Measurements from ENCODE around the gene RANGAP1.

The RANGAP1 gene

GRCh38 chr22:41285820-41286638 lies at the start of gene RANGAP1:
TSS of gene RANGAP1 (minus strand) at chr22:41286187. CDS start at chr22:41281044, 5,143 bp downstream.
- DNase-seq (ENCODE audit: low read depth in 3 of 3, low spot score in 1 of 3), result peak; percentile 91 to 95 (median 93)

DNA sequence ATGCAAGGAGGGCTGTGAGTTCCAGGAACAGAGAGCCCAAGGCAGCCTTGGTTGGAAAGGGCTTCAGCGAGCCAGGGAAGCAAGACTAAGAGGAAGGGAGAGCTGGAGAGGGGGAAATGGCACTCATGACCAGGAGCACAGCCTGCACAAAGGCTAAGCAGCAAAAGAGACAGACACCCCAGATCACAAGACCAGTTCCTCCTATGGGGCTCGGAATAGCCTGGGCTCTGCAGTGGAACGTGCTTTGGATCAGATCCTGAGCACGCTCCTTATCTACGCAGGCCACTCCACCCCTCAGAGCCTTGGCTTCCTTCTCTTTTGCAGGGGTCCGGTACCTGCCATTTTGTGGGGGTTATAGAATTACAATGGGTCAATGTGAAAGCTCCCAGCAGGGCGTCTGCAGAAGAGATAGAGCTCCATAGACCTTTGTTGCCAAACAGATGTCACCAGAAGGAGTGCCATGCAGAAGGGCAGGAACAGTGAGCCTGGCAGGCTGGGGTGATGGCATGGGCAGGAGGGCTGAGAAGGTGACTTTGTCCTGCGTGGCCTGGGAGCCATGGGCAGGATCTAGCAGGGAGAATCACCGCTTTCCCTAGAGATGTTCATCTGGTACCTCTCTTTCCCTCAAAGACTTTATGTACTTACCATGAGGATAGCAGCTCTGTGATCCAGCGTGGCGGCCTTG lies 49.1 kb upstream of the RANGAP1 start:
- DNase-seq (ENCODE audit: low read depth in 3 of 3, low spot score in 1 of 3), result no peak

GRCh38 chr22:41334215-41334614 lies 48.2 kb upstream of the RANGAP1 start:
- no peak for DNase-seq (ENCODE audit: low read depth in 3 of 3, low spot score in 1 of 3)

GRCh38 chr22:41333806-41334205 lies 47.8 kb upstream of the RANGAP1 start:
- DNase-seq (ENCODE audit: low read depth in 3 of 3, low spot score in 1 of 3), result no peak

DNA sequence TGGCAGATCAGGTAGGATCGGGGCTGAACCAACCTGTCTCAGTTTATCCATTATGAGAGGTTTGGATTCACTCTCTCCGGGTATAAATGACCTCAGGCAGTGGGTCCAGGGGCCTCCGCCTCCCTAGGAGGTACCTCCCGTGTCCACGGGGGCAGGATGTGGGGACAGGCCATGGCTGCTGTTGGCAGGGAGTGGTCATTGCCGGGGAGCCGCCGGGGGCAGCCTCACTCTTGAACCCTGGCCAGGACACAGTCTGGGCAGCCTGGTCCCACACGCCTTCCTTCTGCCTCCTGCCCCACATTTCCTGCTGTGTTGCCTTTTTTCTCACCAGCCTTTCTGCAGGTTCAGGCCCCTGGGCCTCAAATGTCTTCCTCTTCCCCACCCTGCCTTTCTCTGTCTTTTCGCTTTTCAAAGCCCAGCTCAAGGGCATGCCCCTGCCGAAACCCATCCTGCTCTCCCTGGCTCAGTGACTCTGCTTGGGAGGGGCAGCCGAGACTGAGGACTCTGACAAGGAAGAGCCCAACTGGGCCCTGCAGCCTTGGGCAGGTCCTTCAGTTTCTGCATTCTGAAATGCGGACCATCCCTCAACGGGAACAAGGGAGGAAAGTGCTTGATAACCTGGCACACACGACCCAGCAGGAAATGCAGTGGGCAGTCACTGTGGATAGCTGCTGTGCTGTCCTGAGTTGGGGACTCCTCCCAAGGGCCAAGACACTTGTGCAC lies 46.4 kb upstream of the RANGAP1 start:
- DNase-seq (ENCODE audit: low read depth in 3 of 3, low spot score in 1 of 3), result no peak

DNA sequence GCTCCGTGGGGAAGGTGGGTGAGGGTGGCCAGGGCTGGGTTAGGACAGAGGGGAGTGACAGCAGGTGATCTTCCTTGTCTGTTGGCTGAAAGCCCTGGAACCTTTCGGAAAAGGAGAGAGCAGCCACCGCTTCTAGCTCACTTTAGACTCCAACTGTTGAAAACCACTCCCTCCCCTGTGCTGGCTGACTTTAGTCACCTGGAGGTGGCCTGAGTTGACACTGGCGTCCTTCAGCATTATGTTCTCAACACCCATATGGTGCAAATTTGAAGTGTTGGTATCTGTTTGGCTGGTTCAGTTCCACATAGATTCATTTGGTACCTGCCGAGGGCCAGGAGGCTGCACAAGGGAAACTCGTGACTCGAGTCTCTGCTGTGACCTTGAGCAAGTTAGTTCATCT lies 44.2 kb upstream of the RANGAP1 start:
- DNase-seq (ENCODE audit: low read depth in 3 of 3, low spot score in 1 of 3), result no peak

DNA sequence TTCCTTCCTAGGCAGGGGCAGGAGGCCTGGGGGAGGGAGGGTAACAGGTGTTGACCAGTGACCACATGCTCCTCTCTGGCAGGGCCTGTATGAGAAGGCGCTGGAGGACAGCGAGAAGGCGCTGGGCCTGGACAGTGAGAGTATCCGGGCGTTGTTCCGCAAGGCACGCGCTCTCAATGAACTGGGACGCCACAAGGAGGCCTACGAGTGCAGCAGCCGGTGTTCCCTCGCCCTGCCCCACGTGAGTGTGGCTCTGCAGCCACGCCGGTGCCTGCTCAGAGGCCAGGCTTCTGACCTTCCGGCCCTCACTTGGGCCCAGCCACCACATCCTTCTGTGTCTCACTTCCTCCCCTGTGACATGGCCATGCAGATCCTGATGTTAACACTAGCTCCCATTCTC lies 41.1 kb upstream of the RANGAP1 start:
- no peak for DNase-seq (ENCODE audit: low read depth in 3 of 3, low spot score in 1 of 3)

DNA sequence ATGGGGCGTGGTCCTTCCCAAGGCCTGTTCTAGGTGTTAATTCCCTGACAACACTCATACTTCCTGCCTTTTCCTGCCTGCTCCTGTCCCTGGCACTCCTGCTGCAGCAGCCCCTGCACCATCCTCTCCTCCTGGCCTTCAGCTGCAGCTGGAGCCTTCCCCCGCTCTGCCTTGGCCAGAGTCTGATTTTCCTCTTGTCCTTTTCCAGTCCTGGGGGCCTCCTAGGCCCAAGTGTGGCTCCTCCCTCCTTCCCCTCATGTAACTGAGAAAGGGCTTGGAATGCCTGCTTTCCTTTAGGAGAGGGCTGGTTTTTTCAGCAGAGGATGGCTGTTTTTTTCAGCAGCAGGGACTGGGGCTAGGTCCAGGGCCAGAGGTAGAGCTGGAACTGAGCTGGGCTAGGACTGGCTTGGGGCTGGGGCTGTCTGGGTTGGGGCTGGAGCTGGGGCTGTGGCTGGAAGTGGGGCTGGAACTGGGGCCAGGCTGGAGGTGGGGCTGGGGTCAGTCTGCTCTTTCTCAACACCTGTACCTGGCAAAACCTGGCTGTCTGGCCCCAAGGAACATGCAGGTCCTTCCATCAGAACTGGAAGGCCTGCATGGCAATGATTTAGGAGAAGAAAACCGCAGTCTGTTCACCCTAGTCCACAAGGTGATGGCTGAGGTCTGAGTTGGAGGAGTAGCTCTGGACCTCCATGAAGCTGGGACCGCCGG lies 39.0 kb upstream of the RANGAP1 start:
- no peak for DNase-seq (ENCODE audit: low read depth in 3 of 3, low spot score in 1 of 3)

DNA sequence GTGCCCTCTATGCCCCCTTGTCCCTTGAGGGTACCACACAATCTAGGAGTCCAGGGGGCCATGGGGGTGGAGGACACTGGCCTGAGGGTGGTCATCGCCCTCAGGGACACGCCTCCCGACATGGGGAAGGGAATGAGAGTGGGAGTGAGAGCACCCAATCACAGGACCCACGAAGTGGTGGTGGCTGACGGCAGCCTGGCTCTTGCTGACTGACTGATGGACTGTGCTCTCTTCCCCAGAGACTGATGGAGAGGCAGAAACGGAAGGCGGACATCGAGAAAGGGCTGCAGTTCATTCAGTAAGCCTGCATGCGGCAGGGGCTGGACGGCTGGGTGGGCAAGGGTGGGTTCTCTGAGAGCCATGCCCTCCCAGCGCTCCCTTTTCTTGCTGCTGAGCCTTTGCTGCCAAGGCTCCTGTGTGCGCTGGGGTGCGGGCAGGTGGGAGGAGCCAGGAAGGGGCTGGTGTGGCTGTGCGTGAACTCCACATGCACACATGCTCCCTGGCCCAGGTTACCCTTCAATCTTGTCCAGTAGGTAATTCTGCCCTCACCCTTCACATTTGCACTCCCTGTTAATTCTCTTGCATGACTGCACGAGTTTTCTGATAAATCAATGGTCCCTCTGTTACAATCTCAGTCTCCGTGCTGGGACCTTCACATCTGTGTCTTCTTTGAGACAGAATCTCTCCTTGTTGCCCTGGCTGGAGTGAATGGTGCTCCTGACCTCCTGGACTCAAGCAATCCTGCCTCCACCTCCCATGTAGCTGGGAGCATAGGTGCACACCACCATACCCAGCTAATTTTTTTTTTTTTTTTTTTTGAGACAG lies 34.6 kb upstream of the RANGAP1 start:
- DNase-seq (ENCODE audit: low read depth in 3 of 3, low spot score in 1 of 3), result no peak

GRCh38 chr22:41315586-41315985 lies 29.6 kb upstream of the RANGAP1 start:
- DNase-seq (ENCODE audit: low read depth in 3 of 3, low spot score in 1 of 3), result no peak

- DNase-seq (ENCODE audit: low read depth in 3 of 3, low spot score in 1 of 3), result no peak
Observed at GRCh38 chr22:41314821-41315220, 28.8 kb upstream of the RANGAP1 start.

DNA sequence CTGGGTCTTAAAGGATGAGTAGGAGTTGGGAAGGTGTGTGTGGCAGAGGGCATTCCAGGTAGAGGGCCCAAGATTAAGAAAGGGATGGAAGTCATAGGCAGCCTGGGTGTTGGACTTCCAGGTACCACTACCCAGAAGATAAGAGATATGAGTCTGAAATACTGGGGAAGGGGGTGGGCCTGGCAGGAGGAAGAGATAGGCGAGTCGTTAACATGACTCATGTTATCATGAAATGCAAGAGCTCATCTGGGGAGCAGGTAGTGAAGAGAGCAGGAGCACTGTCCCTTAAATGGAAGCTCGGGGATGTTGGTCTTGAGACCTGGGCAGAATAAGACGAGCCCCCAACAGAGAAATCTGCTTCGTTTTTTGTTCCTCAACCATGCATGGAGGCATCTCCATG lies 25.5 kb upstream of the RANGAP1 start:
- DNase-seq (ENCODE audit: low read depth in 3 of 3, low spot score in 1 of 3), result no peak

- DNase-seq (ENCODE audit: low read depth in 3 of 3, low spot score in 1 of 3), result no peak
Observed at GRCh38 chr22:41310336-41310735, 24.3 kb upstream of the RANGAP1 start.

DNA sequence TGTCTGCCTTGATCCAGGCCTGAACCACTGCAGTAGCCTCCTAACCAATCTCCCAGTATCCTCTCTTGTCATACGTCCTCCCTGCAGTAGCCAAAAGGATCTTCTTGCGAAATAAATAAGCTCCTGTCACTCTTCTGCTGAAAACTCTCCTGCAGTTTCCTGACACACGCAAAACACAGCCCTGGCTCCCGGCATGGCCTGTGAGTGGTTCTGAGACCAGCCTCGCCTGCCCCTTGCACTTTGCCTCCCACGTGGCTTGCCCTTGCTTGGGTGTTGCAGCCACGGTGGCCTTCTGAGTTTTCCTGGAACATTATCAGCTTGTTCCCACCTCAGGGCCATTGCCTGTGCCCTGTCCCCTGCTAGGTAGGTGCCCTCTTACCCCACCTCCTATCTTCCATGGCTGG lies 22.6 kb upstream of the RANGAP1 start:
- no peak for DNase-seq (ENCODE audit: low read depth in 3 of 3, low spot score in 1 of 3)

- DNase-seq (ENCODE audit: low read depth in 3 of 3, low spot score in 1 of 3), result no peak
Observed at GRCh38 chr22:41308054-41308453, 22.1 kb upstream of the RANGAP1 start.

DNA sequence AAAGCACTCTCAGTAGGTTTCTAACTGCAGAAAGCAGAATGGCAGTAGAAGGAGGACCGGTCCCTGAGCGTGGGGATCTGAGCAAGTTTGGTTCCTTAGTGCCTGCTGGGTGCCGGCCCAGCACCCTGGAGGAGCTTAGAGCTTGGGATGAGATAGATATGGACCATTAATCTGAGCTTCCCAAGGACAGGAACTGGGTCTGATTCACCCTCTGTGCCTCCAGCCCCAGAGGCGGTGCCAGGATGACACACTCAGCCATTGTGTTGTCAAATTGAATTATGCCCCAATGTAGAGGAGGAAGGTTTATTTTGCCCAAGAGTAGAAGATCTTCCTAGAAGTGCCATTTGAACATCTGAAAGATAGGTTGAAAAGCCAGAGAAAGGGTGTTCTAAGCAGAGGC lies 19.7 kb upstream of the RANGAP1 start:
- DNase-seq (ENCODE audit: low read depth in 3 of 3, low spot score in 1 of 3), result no peak

DNA sequence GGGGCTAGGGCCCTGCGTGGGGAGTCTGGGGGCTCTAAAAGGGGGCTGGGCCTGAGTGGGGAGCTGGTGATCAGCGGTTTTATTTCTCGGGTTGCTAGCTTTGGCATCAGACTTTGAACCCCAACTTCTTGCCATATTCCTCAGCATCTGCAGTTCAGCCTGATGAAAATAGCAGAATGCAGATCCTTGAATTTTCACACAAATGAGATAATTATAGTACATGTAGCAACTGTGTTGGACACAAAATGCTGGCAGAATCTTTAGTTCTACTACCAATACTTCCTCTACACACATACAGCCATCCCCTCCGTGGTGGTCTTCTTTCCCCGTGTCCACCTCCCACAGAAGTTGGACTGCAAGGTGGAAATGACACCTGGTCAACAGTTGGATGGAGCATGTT lies 16.8 kb upstream of the RANGAP1 start:
- no peak for DNase-seq (ENCODE audit: low read depth in 3 of 3, low spot score in 1 of 3)

- peak in 1 of 3 donors; percentile 5 for DNase-seq (ENCODE audit: low read depth in 3 of 3, low spot score in 1 of 3)
Observed at GRCh38 chr22:41302021-41302767, 16.2 kb upstream of the RANGAP1 start.

DNA sequence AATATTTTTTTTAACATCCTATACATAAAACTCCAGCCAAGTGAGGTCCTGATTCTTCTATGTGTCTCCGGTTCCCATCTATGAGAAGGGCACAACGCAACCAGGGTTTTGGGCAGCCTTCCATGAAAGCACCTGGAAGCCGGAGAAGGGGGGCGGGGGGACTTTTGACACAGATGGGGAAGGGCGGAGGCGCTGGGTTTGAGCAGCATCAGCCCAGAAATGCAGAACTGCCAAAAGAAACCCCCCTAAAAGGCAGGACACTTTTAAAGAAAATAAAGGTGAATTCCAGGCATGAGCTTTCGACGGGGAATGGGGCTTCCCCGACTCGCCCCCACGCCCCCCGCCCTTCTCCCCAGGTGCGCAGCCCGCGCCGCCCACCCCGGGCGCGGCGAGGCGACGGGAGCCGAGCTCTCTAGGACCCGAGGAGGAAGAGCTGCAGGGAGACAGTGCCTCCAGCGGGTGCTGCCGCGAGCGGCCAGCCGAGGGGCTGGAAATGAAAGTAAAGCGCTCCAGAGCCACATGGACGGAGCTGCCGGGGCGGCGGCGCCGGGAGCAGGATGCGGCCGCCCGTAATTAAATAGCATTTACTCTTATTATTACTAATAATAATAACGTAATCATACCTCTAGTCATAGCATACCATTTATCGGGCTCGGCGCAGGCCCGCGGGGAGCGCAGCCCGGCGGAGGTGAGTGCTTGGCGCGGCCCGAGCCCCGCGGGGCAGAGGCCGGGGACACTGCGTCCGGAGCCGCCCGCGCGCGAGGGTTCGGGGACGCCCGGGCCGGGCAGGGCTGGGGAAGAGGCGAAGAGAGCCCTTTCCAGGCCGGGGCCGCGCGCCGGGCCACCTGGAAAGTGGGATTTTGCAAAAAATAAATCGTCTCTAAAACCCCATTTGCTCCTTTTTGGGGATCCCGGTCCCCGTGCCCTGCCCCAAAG lies 15.4 kb upstream of the RANGAP1 start, which contains the start of gene ZC3H7B:
Gene ZC3H7B (plus strand): TSS at position 441 of the 936 bp plus-strand sequence. CDS start 19,136 bp downstream, outside the sequence.
- DNase-seq (ENCODE audit: low read depth in 3 of 3, low spot score in 1 of 3), result peak; percentile 60 to 75 (median 67)

Data from stimulated activated CD4-positive, alpha-beta T cell treated with anti-CD3 and anti-CD28 coated beads, TNF-alpha, amount 100 ng/mL, for 1 hour (primary cell).